Smooth muscle cell (in vitro differentiated cells): ENCODE data around the gene MBNL2. TPM values are rescaled to one million over a fixed set of nuclear protein-coding genes. Genes with fewer than 3 reads are reported as not detected.

Experiments used
- DNase-seq: peaks from one replicate; lab custom pipeline; 2025; ENCODE audit not compliant: unreplicated experiment; lab: John Stamatoyannopoulos, UW
- H2AFZ ChIP-seq: fragments of 200-600 bp; sonication (generic); 2 replicates; pipeline ENCODE4 v1.6.0; 2016; ENCODE audit warnings: antibody characterized with exemption, low read depth, mild to moderate bottlenecking
- H3F3A ChIP-seq: fragments of 200-600 bp; sonication (generic); 2 replicates; pipeline ENCODE4 v1.6.0; 2017; ENCODE audit warnings: antibody characterized with exemption, low read depth
- H3K27ac ChIP-seq: fragments of 200-600 bp; sonication (generic); 2 replicates; pipeline ENCODE4 v1.5.1; 2016; ENCODE audit warnings: low read depth, mild to moderate bottlenecking
- H3K27me3 ChIP-seq: fragments of 200-600 bp; sonication (generic); 2 replicates; pipeline ENCODE4 v1.6.1; 2016; ENCODE audit warnings: low read depth, mild to moderate bottlenecking
- H3K36me3 ChIP-seq: fragments of 200-600 bp; sonication (generic); 2 replicates; pipeline ENCODE4 v1.5.1; 2016; ENCODE audit warnings: low read depth
- H3K4me1 ChIP-seq: fragments of 200-600 bp; sonication (generic); 2 replicates; pipeline ENCODE4 v1.5.1; 2016; ENCODE audit warnings: low read depth
- H3K4me2 ChIP-seq: fragments of 200-600 bp; sonication (generic); 2 replicates; pipeline ENCODE4 v1.6.0; 2016; ENCODE audit warnings: mild to moderate bottlenecking
- H3K4me3 ChIP-seq: fragments of 200-600 bp; sonication (generic); 2 replicates; pipeline ENCODE4 v1.5.1; 2016; ENCODE audit warnings: mild to moderate bottlenecking
- H3K79me2 ChIP-seq: fragments of 200-600 bp; sonication (generic); 2 replicates; pipeline ENCODE4 v1.6.0; 2016; ENCODE audit warnings: low read depth, mild to moderate bottlenecking
- H3K9ac ChIP-seq: fragments of 200-600 bp; sonication (generic); 2 replicates; pipeline ENCODE4 v1.6.0; 2016; ENCODE audit warnings: low read depth
- H3K9me3 ChIP-seq: fragments of 200-600 bp; sonication (generic); replicated peaks from 2 replicates; pipeline ENCODE4 v1.5.1; 2016; ENCODE audit warnings: low read depth
- H4K20me1 ChIP-seq: fragments of 200-600 bp; sonication (generic); 2 replicates; pipeline ENCODE4 v1.6.0; 2016; ENCODE audit warnings: low read depth
- WGBS: methylation state at CpG from one replicate; pipeline ENCODE4 v1.1.7; 2016; ENCODE audit warnings: low lambda C conversion rate; 5-methylcytosine and 5-hydroxymethylcytosine counted together
- polyA plus RNA-seq: library from polyadenylated mRNA; unstranded; fragments of >200 nt; fragmentation: Nextera tagmentation; extraction: Ambion mirVana; gene quantifications from 2 replicates; pipeline ENCODE4 v1.2.1, GENCODE V29; 2016
- total RNA-seq: library from RNA; depleted of rRNA; stranded (reverse); fragments of >200 nt; gene quantifications from 2 replicates; pipeline ENCODE4 v1.2.3, GENCODE V29; 2014
- TF ChIP-seq, protein P1 (sequence below): fragments of 200-600 bp; sonication (generic); IDR thresholded peaks from 2 replicates; pipeline ENCODE4 v1.5.1; 2017; ENCODE audit warnings: borderline replicate concordance, mild to moderate bottlenecking, antibody characterized with exemption; ENCODE audit not compliant: insufficient read depth, poor library complexity, severe bottlenecking

The MBNL2 gene
- total and polyA plus RNA-seq, 2 experiments from 2014 or later: 33.7 to 120 TPM

DNA sequence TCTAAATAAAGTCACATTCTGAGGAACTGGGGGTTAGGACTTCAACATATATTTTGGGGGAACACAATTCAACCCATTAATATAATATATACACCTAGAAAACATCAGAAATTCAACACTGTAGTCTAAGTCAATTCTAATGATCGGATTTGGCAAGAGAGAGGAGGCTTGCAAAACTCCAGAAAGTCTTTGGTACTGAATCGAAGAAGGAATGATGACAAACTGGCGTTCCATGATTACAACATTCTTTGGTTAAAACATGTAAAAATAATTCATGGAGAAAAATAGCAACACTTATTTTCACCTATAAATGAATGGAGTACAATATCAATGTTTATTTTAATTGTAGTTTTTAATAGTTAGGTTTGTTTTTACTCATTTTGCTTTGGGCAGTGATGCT lies 62.4 kb downstream of the MBNL2 start:
- Histone ChIP-seq H3K27ac (no peak overlapping the region), H3K4me2 (no peak overlapping the region), H3K4me1 (no peaks in the 10 kb centered on the region), H2AFZ (no peak overlapping the region), H3F3A (no peaks in the 10 kb centered on the region), H3K27me3 (no peaks in the 10 kb centered on the region), H3K36me3 (no peaks in the 10 kb centered on the region), H4K20me1 (peaks cover 98% of the 10 kb centered on the region), H3K4me3 (no peak overlapping the region), H3K9ac (no peak overlapping the region), H3K79me2 (peaks cover 91% of the 10 kb centered on the region), H3K9me3 (no peaks in the 10 kb centered on the region)
- TF ChIP-seq, protein P1, sequence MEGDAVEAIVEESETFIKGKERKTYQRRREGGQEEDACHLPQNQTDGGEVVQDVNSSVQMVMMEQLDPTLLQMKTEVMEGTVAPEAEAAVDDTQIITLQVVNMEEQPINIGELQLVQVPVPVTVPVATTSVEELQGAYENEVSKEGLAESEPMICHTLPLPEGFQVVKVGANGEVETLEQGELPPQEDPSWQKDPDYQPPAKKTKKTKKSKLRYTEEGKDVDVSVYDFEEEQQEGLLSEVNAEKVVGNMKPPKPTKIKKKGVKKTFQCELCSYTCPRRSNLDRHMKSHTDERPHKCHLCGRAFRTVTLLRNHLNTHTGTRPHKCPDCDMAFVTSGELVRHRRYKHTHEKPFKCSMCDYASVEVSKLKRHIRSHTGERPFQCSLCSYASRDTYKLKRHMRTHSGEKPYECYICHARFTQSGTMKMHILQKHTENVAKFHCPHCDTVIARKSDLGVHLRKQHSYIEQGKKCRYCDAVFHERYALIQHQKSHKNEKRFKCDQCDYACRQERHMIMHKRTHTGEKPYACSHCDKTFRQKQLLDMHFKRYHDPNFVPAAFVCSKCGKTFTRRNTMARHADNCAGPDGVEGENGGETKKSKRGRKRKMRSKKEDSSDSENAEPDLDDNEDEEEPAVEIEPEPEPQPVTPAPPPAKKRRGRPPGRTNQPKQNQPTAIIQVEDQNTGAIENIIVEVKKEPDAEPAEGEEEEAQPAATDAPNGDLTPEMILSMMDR: no peak
- no peak for DNase-seq
- 94% methylated on average over 3 of the region's 3 CpGs for WGBS

DNA sequence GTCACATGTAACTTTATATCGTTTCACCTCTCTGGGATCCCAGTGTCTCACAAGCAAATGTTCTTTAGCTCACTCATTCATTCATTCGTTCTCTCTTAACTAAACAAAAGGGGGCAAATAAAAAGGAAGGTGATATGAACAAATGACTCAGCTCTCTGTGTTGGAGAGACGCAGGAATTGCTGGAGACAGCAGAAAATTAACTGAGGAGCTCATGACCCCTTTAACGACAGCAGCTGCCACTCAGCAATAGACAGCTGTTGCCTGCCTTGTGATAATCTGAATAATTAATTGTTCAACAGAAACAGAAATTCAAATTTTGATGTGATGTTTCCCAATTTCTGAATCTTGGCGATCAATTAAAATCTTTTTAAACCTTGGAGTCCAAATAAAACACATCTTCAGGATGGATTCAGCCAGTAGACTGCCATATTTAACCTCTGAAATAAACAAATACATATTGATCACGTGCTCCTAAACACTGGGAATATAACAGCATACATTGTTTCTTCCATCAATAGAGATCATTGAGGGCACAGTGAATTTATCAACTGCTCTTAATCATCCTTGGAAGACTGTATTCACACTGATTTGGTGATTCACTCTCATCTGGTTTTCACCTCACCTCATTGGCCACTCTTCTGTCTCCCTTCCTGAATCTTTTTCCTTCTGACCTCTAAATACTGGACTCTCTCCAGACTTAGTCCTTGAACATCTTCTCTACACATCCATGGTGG lies 63.3 kb downstream of the MBNL2 start:
- WGBS: 88% methylated on average over 6 of the region's 6 CpGs
- H3K27me3 ChIP-seq: no peaks in the 10 kb centered on the region
- no peaks in the 10 kb centered on the region for H3K4me1 ChIP-seq
- H3K27ac ChIP-seq: no peak overlapping the region
- H3K9ac ChIP-seq: no peak overlapping the region
- H3K36me3 ChIP-seq: no peaks in the 10 kb centered on the region
- no peak overlapping the region for H3K4me2 ChIP-seq
- no peaks in the 10 kb centered on the region for H3K9me3 ChIP-seq
- H3F3A ChIP-seq: no peaks in the 10 kb centered on the region
- H2AFZ ChIP-seq: no peak overlapping the region
- no peak for DNase-seq
- peaks cover 97% of the 10 kb centered on the region for H3K79me2 ChIP-seq
- H4K20me1 ChIP-seq: peaks cover 95% of the 10 kb centered on the region
- H3K4me3 ChIP-seq: no peak overlapping the region
- TF ChIP-seq, protein P1: no peak

DNA sequence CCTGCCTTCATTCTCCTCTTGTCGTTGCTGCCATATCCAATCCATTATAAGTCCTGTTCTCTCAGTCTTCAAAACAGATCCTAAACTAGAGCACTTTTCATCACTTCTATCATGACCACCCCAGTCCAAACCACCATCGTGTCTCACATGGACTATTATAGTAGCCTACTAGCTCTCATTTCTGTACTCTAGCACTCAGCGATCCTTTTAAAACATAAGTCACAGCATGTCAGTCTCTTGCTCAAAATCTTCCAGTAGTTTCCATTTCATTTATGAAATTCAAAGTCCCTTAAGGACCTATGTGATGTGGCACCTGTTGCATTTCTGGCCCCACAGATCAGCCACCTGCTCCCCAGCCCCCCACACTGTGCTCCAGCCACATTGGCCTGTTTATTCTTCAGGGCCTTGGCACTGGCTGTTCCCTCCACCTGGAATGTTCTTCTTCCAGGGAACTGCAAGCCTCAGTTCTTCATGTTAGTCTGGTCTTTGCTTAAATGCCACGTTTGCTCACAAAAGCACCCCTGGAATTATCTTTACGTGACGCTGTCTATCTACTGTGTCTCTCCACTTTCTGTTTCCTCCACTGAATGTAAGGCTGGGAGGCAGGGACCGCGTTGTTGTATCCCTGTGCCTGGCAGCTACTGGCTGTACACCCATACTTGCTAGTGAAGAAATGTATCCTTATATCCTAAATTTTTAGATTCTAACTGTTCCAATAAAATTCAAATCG lies 64.3 kb downstream of the MBNL2 start:
- no peaks in the 10 kb centered on the region for H3K36me3 ChIP-seq
- DNase-seq: no peak
- WGBS: 91% methylated on average over 9 of the region's 9 CpGs
- H3K79me2 ChIP-seq: peaks cover 86% of the 10 kb centered on the region
- TF ChIP-seq, protein P1: no peak
- no peaks in the 10 kb centered on the region for H3K27me3 ChIP-seq
- no peak overlapping the region for H3K4me2 ChIP-seq
- H3F3A ChIP-seq: no peaks in the 10 kb centered on the region
- H3K27ac ChIP-seq: no peak overlapping the region
- H3K9me3 ChIP-seq: no peaks in the 10 kb centered on the region
- H3K4me1 ChIP-seq: no peaks in the 10 kb centered on the region
- H3K9ac ChIP-seq: no peak overlapping the region
- H3K4me3 ChIP-seq: no peak overlapping the region
- H4K20me1 ChIP-seq: peaks cover 94% of the 10 kb centered on the region
- H2AFZ ChIP-seq: no peak overlapping the region
